ENCODE measurements around the gene SERPINA6.

The SERPINA6 gene

DNA sequence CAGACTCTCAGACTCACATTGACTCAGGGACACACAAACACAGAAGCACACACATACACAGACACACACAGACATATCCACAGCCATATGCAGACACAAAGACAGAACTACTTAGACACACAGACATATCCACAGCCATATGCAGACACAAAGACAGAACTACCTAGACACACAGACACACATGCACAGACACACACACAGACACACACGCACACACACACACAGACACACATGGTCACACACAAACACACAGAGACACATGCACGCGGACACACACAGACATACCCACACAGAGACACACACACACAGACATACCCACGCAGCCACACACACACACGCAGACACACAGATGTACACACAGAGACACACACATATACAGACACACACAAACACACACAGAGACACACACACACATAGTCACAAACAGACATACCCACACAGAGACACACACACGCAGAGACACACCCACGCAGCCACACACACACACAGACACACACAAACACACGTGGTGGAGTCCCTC, 39.5 kb upstream of the SERPINA6 start:
- no peak overlapping the region for H3K27ac ChIP-seq
- TF ChIP-seq ZFX (IDR thresholded peaks at IDR 0.05; ENCODE audit: borderline replicate concordance) = no peak
- TF ChIP-seq, protein P1, sequence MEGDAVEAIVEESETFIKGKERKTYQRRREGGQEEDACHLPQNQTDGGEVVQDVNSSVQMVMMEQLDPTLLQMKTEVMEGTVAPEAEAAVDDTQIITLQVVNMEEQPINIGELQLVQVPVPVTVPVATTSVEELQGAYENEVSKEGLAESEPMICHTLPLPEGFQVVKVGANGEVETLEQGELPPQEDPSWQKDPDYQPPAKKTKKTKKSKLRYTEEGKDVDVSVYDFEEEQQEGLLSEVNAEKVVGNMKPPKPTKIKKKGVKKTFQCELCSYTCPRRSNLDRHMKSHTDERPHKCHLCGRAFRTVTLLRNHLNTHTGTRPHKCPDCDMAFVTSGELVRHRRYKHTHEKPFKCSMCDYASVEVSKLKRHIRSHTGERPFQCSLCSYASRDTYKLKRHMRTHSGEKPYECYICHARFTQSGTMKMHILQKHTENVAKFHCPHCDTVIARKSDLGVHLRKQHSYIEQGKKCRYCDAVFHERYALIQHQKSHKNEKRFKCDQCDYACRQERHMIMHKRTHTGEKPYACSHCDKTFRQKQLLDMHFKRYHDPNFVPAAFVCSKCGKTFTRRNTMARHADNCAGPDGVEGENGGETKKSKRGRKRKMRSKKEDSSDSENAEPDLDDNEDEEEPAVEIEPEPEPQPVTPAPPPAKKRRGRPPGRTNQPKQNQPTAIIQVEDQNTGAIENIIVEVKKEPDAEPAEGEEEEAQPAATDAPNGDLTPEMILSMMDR (IDR thresholded peaks at IDR 0.05) = no peak

DNA sequence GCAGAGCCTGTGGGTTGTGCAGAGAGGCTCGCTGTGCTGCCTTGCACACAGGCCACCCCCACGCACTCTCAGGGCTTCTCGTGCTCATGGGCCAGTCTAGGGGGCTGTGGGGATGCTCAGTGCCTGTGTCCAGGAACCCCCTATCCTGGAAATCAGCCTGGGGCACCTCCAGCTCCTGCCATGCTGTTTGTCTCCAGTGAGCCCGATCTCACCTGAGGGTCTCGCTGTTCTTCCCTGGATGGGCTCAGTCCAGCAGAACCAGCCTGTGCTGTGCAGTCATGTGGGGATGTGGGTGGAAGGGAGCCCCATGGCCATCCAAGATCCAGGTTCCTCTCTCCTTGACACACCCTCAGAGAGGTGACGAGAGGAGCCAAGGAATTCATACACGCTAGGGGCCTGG, 38.5 kb upstream of the SERPINA6 start:
- TF ChIP-seq ZFX (IDR thresholded peaks at IDR 0.05; ENCODE audit: borderline replicate concordance) = no peak
- TF ChIP-seq, protein P1 (IDR thresholded peaks at IDR 0.05) = no peak
- no peak overlapping the region for H3K27ac ChIP-seq

DNA sequence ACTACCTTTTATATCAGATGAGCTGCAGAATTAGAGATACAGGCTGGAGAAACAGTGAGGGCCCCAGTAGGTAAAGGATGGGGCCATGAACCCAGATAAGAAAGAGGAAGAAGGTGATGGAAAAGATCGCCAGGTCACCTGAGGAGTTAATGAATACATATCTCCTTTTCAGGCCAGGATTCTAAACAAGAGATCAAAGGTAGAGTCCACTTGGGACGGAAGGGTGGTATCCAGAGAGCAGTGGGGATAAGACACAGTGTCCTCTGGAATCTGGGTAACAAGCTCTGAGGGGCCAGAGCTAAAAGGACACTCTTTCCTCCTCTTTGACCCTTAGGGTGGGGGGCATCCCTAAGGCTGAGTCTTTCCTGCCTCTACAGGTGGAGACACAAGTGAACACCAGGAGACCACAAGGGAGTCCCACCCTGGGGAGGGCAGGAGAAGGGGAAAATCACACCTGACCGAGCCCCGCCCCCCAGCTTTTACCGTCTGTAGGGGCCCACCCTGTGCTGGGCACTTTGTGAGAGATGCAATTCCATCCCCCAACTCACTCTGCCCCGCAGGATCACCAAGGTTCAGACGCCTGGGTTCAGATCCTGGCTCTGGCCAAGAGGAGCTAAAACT, 37.9 kb upstream of the SERPINA6 start:
- TF ChIP-seq, protein P1 (IDR thresholded peaks at IDR 0.05) = no peak
- no peak for TF ChIP-seq ZFX (IDR thresholded peaks at IDR 0.05; ENCODE audit: borderline replicate concordance)
- H3K27ac ChIP-seq = no peak overlapping the region

DNA sequence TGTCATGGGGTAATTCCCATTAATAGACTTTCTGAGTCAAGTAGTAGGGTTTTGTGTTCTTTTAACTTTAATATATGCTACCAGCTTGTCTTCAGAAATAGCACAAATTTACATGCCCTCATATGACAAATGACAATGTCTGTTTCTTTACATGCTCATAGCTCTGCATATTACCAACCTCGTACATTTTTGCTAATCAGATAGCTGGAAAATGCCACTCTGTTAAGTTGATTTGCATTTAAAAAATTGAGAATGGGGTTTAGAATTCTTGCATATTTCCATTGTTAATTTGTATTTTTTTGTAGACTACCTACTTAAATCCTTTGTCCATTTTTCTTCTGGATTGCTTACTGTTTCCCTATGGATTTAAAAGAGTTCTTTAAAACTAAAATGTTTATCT, 34.0 kb upstream of the SERPINA6 start:
- TF ChIP-seq, protein P1 (IDR thresholded peaks at IDR 0.05) = no peak
- TF ChIP-seq ZFX (IDR thresholded peaks at IDR 0.05; ENCODE audit: borderline replicate concordance) = no peak
- H3K27ac ChIP-seq = no peak overlapping the region

DNA sequence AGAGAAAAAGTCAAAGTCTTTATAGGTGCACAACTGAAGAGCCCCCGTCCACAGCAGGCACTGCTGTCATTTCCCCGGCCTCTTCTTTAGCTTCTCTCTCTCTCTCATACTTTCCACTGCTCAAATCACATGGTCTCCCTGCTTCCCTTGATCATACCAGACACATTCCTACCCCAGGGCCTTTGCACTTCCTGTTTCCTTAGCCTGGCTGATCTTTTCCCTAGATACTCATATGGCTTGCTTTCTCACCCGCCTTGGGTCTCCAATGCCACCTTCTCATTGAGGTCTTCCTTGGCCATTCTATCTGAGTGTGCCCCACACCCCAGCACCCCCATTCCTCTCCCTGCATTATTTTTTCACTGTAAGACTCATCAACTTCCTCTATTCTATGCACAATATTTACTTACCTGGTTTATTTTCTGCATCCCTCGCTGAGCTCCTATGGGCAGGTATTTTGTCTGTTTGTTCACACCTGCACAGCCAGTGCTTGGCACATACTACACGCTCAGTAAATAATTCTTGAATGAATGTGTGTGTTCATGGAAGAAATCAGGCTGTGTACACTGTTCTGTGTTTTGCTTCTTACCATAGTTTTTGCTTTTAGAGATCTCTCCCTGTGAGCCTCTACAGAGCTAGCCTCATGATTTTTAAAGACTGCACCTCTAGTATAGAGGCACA, 33.4 kb upstream of the SERPINA6 start:
- H3K27ac ChIP-seq = no peak overlapping the region
- no peak for TF ChIP-seq ZFX (IDR thresholded peaks at IDR 0.05; ENCODE audit: borderline replicate concordance)
- TF ChIP-seq, protein P1 (IDR thresholded peaks at IDR 0.05) = no peak

DNA sequence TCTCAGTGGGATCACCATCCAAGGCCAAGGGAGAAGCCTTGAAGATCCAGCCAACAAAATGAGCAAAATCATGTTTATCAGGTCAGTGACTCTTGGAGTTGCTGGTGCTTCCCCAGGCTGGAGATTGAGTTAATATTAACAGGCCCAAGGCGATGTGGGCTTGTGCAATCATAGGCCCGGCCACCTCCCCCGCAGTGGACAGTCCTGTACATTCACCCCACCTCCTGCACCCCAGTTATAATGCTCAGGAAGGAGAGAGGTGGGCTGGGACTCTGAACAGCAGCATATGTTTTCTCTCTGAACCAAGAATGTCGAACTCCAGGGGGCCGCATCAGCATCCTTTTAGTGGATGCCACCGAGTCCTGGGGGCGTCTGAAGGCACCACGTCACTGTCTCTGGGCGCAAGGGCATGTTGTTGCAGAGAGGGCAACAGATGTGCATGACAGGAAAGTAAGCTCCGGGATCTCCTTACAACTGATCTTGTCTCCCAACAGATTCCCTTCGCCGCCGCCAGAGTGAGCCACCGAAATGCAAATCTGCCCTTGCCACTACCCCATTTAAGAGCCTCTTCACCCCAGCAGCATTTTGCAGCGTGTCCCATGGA, 32.2 kb upstream of the SERPINA6 start:
- no peak for TF ChIP-seq ZFX (IDR thresholded peaks at IDR 0.05; ENCODE audit: borderline replicate concordance)
- TF ChIP-seq, protein P1 (IDR thresholded peaks at IDR 0.05) = no peak
- no peak overlapping the region for H3K27ac ChIP-seq

Measured in 22Rv1 (cell line).